ENCODE data around the gene MIOX. TPM values are rescaled to one million over a fixed set of nuclear protein-coding genes. Genes with fewer than 3 reads are reported as not detected.

The MIOX gene
- total RNA-seq, 1 experiment from 2014 or later, result 1.4 TPM

- peaks cover 11 to 15% of the 10 kb centered on the region in 2 experiments for H3K4me1 Mint-ChIP-seq
- H3K9ac ChIP-seq (ENCODE audit: extremely low read depth, insufficient read length, low read length), result no peak overlapping the region
- no peak overlapping the region for H2BK20ac ChIP-seq (ENCODE audit: low read depth, low read length, poor library complexity, severe bottlenecking)
- H4K8ac ChIP-seq (replicated peaks; ENCODE audit: insufficient read length, low read depth, low read length), result no peak overlapping the region
- H3K4me2 ChIP-seq (ENCODE audit: insufficient read depth, insufficient read length, low read length), result no peak overlapping the region
- H3K27me3 ChIP-seq (ENCODE audit: insufficient read depth, low read length), result no peaks in the 10 kb centered on the region
- H3K36me3 Mint-ChIP-seq (ENCODE audit: insufficient read depth in 1 of 3, low read depth in 3 of 3), result peaks cover 7 to 50% (median 38%) of the 10 kb centered on the region in 3 experiments; a peak in 6 of 7 replicates
- H4K91ac ChIP-seq (ENCODE audit: insufficient read length, low read depth, low read length), result no peak overlapping the region
- H2AFZ ChIP-seq (ENCODE audit: low read length), result no peak overlapping the region
- H3K79me1 ChIP-seq (ENCODE audit: insufficient read depth, low read depth, low read length, poor library complexity, severe bottlenecking), result no peaks in the 10 kb centered on the region
- WGBS (ENCODE audit: extremely low coverage, insufficient read length, low lambda C conversion rate), result no CpG with 5 or more reads among the region's 15 CpGs
- H4K20me1 ChIP-seq (ENCODE audit: control insufficient read depth, insufficient read depth, insufficient read length), result no peaks in the 10 kb centered on the region
- no peaks in the 10 kb centered on the region for H3K79me2 ChIP-seq (ENCODE audit: insufficient read depth, low read length)
- H3K9me3 ChIP-seq (ENCODE audit: control insufficient read depth, low read depth, low read length), result no peaks in the 10 kb centered on the region
- H2AK5ac ChIP-seq (ENCODE audit: insufficient read length, low read length), result no peak overlapping the region
- peaks cover 3% of the 10 kb centered on the region for H3K23me2 ChIP-seq (ENCODE audit: insufficient read length, low read depth, low read length, poor library complexity, severe bottlenecking)
- DNase-seq, result no peak
- no peak overlapping the region for H3K4me3 Mint-ChIP-seq
- no peak overlapping the region for H3K56ac ChIP-seq (ENCODE audit: insufficient read length, low read depth, low read length)
- H3K4me1 ChIP-seq (ENCODE audit: insufficient read depth, low read length), result peaks cover 3% of the 10 kb centered on the region; the same call in 1 of the 2 replicates
- H3K27ac ChIP-seq (ENCODE audit: insufficient read length, low read depth, low read length), result no peak overlapping the region
- no peak overlapping the region for H2BK5ac ChIP-seq (ENCODE audit: insufficient read length, low read length)
- no peaks in the 10 kb centered on the region for H3K9me3 Mint-ChIP-seq
- no peak overlapping the region for H4K5ac ChIP-seq (ENCODE audit: insufficient read length, low read depth, low read length)
- no peak overlapping the region for H2BK15ac ChIP-seq (ENCODE audit: low read depth, low read length)
- H3K27me3 Mint-ChIP-seq (ENCODE audit: low read depth), result peaks cover 8% of the 10 kb centered on the region
- TF ChIP-seq CTCF (conservative IDR thresholded peaks at IDR 0.05), result no peak
- no peak overlapping the region for H3K14ac ChIP-seq (ENCODE audit: insufficient read depth, low read length)
- no peak overlapping the region for H2BK120ac ChIP-seq (ENCODE audit: low read depth, low read length, poor library complexity, severe bottlenecking)
- no peak overlapping the region for H3K23ac ChIP-seq (ENCODE audit: insufficient read length, low read depth, low read length)
- no peak overlapping the region for H2BK12ac ChIP-seq (ENCODE audit: insufficient read length, low read depth, low read length)
- no peak overlapping the region for H3K27ac Mint-ChIP-seq
- H3K4ac ChIP-seq (ENCODE audit: low read depth, low read length), result no peak overlapping the region
- H3T11ph ChIP-seq (ENCODE audit: low read length), result no peak overlapping the region
- H3K18ac ChIP-seq (ENCODE audit: insufficient read length, low read depth, low read length), result no peak overlapping the region
Observed at GRCh38 chr22:50522208-50522805, 35.6 kb downstream of the MIOX start.

All from H9 (cell line).